GM19193 (cell line): ENCODE data around the gene CCDC187.

Experiments used
- POLR2A ChIP-seq: IDR thresholded peaks from 4 replicates; pipeline ENCODE4 v1.6.1; 2011; ENCODE audit not compliant: insufficient read depth, insufficient read length; ENCODE audit errors: extremely low read depth

Gene CCDC187

GRCh38 chr9:136332482-136332983 is 28.6 kb upstream of the CCDC187 start:
- TF ChIP-seq POLR2A = no peak

GRCh38 chr9:136331556-136332481 is 27.9 kb upstream of the CCDC187 start:
- TF ChIP-seq POLR2A = no peak

GRCh38 chr9:136331030-136331429 is 27.1 kb upstream of the CCDC187 start:
- TF ChIP-seq POLR2A = no peak

- no peak for TF ChIP-seq POLR2A
Measured at GRCh38 chr9:136330406-136330990, 26.6 kb upstream of the CCDC187 start.

GRCh38 chr9:136329636-136330405 is 25.9 kb upstream of the CCDC187 start:
- no peak for TF ChIP-seq POLR2A

- no peak for TF ChIP-seq POLR2A
Measured at GRCh38 chr9:136329211-136329627, 25.3 kb upstream of the CCDC187 start.

GRCh38 chr9:136328622-136329041 is 24.7 kb upstream of the CCDC187 start:
- no peak for TF ChIP-seq POLR2A

GRCh38 chr9:136328011-136328621 is 24.2 kb upstream of the CCDC187 start:
- TF ChIP-seq POLR2A = no peak

- TF ChIP-seq POLR2A = no peak
Measured at GRCh38 chr9:136327304-136327974, 23.5 kb upstream of the CCDC187 start, which contains the start of gene GPSM1. Gene GPSM1 (plus strand): TSS chr9:136327539. CDS start chr9:136327696, 157 bp downstream.

GRCh38 chr9:136326761-136327303 is 22.9 kb upstream of the CCDC187 start:
- TF ChIP-seq POLR2A = no peak

- no peak for TF ChIP-seq POLR2A
Measured at GRCh38 chr9:136326061-136326760, 22.3 kb upstream of the CCDC187 start.

GRCh38 chr9:136325358-136325757 is 21.5 kb upstream of the CCDC187 start:
- TF ChIP-seq POLR2A = no peak
